C4-2B (cell line): ENCODE measurements around the gene CFAP97D1.

Experiments
- H3K27ac ChIP-seq: fragments of 450-650 bp; 2 replicates; pipeline ENCODE4 v1.5.1; 2017
- ZFX ChIP-seq: fragments of 450-650 bp; IDR thresholded peaks from 2 replicates; pipeline ENCODE4 v1.6.1; 2017
- TF ChIP-seq, protein P1 (sequence below): fragments of 450-650 bp; conservative IDR thresholded peaks from 2 replicates; pipeline ENCODE4 v1.5.1; 2017; ENCODE audit warnings: mild to moderate bottlenecking

The CFAP97D1 gene

DNA sequence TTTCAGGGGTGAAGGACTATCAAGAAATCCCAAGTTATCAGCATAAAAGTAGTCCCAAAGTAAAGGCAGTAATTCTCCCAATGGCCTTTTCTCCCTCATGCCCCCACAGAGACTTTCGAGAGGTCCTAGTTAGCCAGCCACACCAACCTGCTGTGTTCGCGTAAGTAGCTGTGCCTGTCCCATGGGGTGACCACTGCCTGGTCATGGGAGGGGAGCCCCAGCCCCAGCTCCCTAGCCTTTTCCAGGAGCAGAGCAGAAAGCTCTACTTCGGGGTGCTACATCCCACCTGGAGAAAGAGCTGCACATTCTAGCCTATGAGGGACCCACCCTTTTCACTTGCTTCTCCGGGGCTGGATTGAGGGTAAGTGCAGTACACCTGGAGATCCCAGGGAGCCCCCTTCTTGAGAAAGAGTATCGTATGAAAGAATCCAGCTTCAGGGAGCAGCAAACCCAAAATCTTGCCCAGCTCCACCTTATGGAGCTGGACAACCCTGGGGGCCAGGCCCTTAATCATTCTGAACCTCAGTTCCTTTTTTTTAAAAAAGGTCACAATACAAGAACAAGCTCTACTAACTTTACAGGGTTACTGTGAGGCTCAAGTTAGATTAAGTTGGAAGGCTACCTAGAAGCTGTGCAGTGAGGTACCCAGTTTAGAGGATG, 13.1 kb upstream of the CFAP97D1 start:
- H3K27ac ChIP-seq, result no peak overlapping the region
- TF ChIP-seq, protein P1, sequence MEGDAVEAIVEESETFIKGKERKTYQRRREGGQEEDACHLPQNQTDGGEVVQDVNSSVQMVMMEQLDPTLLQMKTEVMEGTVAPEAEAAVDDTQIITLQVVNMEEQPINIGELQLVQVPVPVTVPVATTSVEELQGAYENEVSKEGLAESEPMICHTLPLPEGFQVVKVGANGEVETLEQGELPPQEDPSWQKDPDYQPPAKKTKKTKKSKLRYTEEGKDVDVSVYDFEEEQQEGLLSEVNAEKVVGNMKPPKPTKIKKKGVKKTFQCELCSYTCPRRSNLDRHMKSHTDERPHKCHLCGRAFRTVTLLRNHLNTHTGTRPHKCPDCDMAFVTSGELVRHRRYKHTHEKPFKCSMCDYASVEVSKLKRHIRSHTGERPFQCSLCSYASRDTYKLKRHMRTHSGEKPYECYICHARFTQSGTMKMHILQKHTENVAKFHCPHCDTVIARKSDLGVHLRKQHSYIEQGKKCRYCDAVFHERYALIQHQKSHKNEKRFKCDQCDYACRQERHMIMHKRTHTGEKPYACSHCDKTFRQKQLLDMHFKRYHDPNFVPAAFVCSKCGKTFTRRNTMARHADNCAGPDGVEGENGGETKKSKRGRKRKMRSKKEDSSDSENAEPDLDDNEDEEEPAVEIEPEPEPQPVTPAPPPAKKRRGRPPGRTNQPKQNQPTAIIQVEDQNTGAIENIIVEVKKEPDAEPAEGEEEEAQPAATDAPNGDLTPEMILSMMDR, result no peak
- no peak for TF ChIP-seq ZFX

DNA sequence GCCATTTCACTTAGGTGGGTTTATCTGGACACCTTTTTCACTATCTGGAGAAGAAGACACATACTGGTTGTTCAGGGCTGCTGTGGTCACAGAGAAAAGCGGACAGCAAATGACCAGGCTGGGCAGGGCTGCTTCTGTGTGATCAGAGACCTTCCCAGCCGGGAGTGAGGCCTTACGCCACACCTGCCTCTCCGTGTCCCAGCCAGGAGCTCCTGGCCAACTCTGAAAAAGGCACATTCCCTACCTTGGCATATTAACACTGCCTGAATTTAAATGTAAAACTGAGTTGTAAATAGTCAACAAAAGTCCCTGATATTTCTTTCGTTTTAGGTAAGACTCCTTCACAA, 12.5 kb upstream of the CFAP97D1 start:
- no peak for TF ChIP-seq ZFX
- TF ChIP-seq, protein P1, result no peak
- no peak overlapping the region for H3K27ac ChIP-seq

DNA sequence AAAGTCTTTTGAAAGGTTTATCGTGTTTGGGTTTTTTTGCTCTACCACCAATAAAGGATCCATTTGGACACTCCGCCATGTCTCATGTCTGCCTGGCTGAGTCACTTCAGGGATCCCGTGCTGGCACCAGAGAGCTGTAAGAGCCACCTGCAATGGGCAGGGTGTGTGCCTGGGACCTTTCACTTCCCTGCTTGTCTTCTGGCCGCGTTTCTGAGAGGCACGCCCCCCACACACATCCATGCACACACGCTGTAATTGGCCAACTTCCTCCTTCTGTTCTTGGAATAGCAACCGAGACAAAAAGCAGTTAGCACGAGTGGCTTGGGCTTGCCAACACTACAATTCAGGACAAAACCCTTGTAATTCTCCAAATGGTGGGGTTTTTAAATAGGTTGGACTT, 11.9 kb upstream of the CFAP97D1 start:
- no peak for TF ChIP-seq ZFX
- TF ChIP-seq, protein P1, result no peak
- no peak overlapping the region for H3K27ac ChIP-seq

DNA sequence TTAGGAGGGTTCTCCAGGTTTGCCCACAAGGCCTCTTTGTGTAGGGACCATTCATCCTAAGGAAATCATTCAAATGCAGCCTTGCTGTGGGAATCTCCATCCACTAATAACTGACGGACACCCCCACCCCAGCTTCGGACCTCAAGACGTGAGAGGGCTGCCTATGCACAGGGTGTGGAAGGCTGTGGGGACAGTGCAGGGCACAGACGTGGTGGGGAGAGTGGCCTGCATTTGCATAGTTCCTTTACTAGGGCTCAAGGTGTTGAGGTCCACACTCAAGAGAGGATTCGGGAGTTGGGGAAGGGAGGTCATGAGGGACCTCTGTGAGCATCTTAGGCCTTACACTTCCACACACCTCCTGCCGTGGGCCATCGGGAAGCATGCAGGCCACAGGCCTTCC, 11.3 kb upstream of the CFAP97D1 start:
- TF ChIP-seq, protein P1, result no peak
- no peak for TF ChIP-seq ZFX
- H3K27ac ChIP-seq, result no peak overlapping the region

DNA sequence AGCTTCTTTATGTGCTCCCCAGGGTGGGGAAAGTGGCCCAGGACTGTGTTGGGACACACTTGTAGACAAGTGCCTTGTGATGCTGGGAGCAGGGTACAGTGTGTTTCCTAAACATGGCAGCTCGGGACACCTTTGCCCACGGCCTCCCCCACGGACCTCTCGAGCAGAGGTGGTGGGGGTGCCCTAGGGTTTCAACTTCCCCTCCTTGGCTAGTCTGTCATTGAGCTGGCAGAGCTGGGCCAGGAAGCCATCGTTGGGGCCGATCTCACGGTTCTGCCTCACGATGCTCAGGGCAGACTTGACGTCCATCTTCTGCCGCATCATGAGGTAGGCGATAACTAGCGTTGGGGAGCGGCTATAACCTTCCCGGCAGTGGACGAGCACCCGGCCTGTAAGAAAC, 10.8 kb upstream of the CFAP97D1 start:
- TF ChIP-seq ZFX, result no peak
- no peak overlapping the region for H3K27ac ChIP-seq

DNA sequence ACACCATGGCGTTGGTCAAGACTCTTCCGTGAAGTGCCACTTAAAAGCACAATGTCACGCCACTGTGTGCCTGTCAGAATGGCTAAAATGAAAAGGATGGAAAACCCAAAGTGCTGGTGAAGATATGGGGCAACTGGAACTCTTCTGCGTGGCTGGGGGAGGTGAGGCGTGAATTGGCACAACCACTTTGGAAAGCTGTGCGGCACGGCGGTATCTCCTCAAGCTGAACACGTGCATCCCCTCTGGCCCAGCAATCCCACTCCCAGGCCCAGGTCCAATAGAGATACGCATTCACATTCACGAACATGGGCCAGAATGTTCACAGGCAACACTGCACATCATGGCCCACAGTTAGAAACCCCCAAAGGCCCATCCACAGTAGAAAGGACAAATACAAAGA, 10.4 kb upstream of the CFAP97D1 start:
- no peak for TF ChIP-seq ZFX
- no peak overlapping the region for H3K27ac ChIP-seq

DNA sequence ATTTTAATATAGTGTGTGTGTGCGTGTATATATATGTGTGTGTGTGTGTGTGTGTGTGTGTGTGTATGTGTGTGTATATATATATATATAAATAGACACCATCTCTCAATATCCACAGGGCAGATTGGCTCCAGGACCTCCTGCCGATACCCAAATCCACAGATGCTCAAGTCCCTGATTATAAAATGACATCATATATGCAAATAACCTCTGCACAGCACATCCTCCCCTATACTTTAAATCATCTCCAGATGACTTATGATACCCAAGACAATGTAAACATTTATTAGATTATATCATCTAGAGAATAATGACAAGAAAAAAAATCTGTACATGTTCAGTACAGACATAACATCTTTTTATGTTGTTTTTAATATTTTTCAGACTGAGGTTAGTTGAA, 9.3 kb upstream of the CFAP97D1 start:
- no peak overlapping the region for H3K27ac ChIP-seq
- TF ChIP-seq, protein P1, result no peak
- TF ChIP-seq ZFX, result no peak

DNA sequence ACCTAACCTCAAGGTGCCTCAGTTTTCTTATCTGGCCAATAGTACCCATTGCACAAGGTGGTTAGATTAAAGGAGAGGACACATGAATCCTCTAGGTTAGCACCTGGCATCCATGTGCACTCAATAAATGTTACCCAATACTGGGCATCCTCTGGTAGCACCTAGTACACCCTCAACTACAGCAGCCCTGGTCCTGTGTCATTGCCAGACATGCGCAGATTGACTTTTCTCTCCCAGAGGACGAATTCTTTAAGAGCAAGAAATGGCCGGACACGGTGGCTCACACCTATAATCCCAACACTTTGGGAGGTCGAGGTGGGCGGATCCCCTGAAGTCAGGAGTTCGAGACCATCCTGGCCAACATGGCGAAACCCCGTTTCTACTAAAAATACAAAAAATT, 8.8 kb upstream of the CFAP97D1 start:
- TF ChIP-seq, protein P1, result no peak
- TF ChIP-seq ZFX, result no peak
- H3K27ac ChIP-seq, result no peak overlapping the region
